ENCODE results near the gene TUBGCP4. TPM values are rescaled to one million over a fixed set of nuclear protein-coding genes. Genes with fewer than 3 reads are reported as not detected.
A peak's percentile ranks its signal among the peaks of the same experiment; 100 is the strongest.

The TUBGCP4 gene
- total and polyA plus RNA-seq, 12 donors: 5.3 to 23.3 (median 12.9) TPM

GRCh38 chr15:43434446-43434845 is 63.5 kb downstream of the TUBGCP4 start:
- H3K9me3 ChIP-seq (replicated peaks in 1 of 3): no peaks in the 10 kb centered on the region
- TF ChIP-seq POLR2A (IDR thresholded peaks at IDR 0.05): no peak
- TF ChIP-seq CTCF (IDR thresholded peaks at IDR 0.05): no peak
- peaks cover 0 to 47% of the 10 kb centered on the region in 2 donors for H3K36me3 ChIP-seq (replicated peaks in 1 of 2)
- intact Hi-C loops (cut with DNase I): no loop called here
- H3K27ac ChIP-seq: peak overlapping the region in 1 of 5 donors; percentile 36
- no peaks in the 10 kb centered on the region for H3K27me3 ChIP-seq
- DNase-seq: no peak
- H3K4me1 ChIP-seq (replicated peaks in 1 of 2): no peaks in the 10 kb centered on the region
- H3K4me3 ChIP-seq: no peak overlapping the region

GRCh38 chr15:43436395-43436794 is 65.5 kb downstream of the TUBGCP4 start:
- Histone ChIP-seq H3K36me3 (replicated peaks in 1 of 2) (peaks cover 0 to 41% of the 10 kb centered on the region in 2 donors), H3K9me3 (replicated peaks in 1 of 3) (no peaks in the 10 kb centered on the region), H3K4me1 (replicated peaks in 1 of 2) (peaks cover 0 to 11% of the 10 kb centered on the region in 2 donors), H3K27me3 (no peaks in the 10 kb centered on the region), H3K4me3 (no peak overlapping the region), H3K27ac (no peak overlapping the region)
- TF ChIP-seq POLR2A (IDR thresholded peaks at IDR 0.05): no peak
- no peak for TF ChIP-seq CTCF (IDR thresholded peaks at IDR 0.05)
- no peak for DNase-seq
- intact Hi-C loops (cut with DNase I): no loop called here
- WGBS, 4 donors: 94 to 98% (median 96%) methylated on average over 7 of the region's 7 CpGs

- TF ChIP-seq POLR2A (IDR thresholded peaks at IDR 0.05) (no peak), CTCF (IDR thresholded peaks at IDR 0.05) (peak in 2 of 6 experiments; percentile 9 to 16)
- no peaks in the 10 kb centered on the region for H3K9me3 ChIP-seq (replicated peaks in 1 of 3)
- H3K4me3 ChIP-seq: no peak overlapping the region
- DNase-seq: peak in 1 of 7 donors; percentile 15
- peak overlapping the region in 1 of 5 donors; percentile 87 for H3K27ac ChIP-seq
- no peaks in the 10 kb centered on the region for H3K27me3 ChIP-seq
- peaks cover 0 to 21% of the 10 kb centered on the region in 2 donors for H3K36me3 ChIP-seq (replicated peaks in 1 of 2)
- intact Hi-C loops (cut with DNase I): no loop called here
- peaks cover 0 to 16% of the 10 kb centered on the region in 2 donors for H3K4me1 ChIP-seq (replicated peaks in 1 of 2)
- 63 to 76% (median 69%) methylated on average over 3 of the region's 3 CpGs for WGBS, 4 donors
Observed at GRCh38 chr15:43439268-43439667, 68.4 kb downstream of the TUBGCP4 start.

- H3K9me3 ChIP-seq (replicated peaks in 1 of 3): no peaks in the 10 kb centered on the region
- intact Hi-C loops (cut with DNase I): loop anchor here (5.0 to 10.0 kb wide), 2 partner anchors 72 to 74 kb away; partner anchors contain the start of gene MAP1A (in 1 of the 2)
- H3K4me3 ChIP-seq: no peak overlapping the region
- TF ChIP-seq POLR2A (IDR thresholded peaks at IDR 0.05) (peak in 1 of 2 donors; percentile 52), CTCF (IDR thresholded peaks at IDR 0.05) (peak; percentile 16 to 89 (median 80))
- 5 to 17% (median 13%) methylated on average over 4 of the region's 4 CpGs for WGBS, 4 donors
- H3K36me3 ChIP-seq (replicated peaks in 1 of 2): peaks cover 0 to 24% of the 10 kb centered on the region in 2 donors
- peaks cover 0 to 16% of the 10 kb centered on the region in 2 donors for H3K4me1 ChIP-seq (replicated peaks in 1 of 2)
- DNase-seq: peak; percentile 52 to 87 (median 74)
- H3K27ac ChIP-seq: peak overlapping the region; percentile 29 to 87 (median 82)
- no peaks in the 10 kb centered on the region for H3K27me3 ChIP-seq
Observed at GRCh38 chr15:43440721-43441281, 69.9 kb downstream of the TUBGCP4 start.
